COR-L47 (cell line): Measurements from ENCODE around the gene UTP4.
A peak's percentile ranks its signal among the peaks of the same experiment; 100 is the strongest.
"Not testable (repeated sequence)": the region's sequence is repeated elsewhere in the genome, so short reads cannot be mapped to it uniquely, and the experiment has no call there.

Experiments used
- DNase-seq: peaks from one replicate; lab custom pipeline; 2025; lab: John Stamatoyannopoulos, UW

UTP4 gene

DNA sequence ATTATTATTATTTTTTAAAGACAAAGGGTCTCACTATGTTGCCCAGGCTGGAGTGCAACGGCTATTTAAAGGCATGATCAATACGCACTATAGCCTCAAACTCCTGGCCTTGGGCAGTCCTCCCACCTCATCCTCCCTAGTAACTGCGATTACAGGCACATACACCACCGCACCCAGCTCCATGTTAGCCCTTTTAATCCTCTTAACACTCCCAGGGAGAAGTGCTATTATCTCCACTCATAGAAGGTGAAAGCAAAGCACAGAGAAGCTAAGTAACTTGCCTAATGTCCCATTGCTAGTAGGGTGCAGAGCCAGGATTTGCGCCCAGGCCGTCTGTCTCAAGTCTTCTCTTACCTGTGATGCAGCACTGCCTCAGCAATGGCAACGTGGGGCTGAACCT is 22.0 kb upstream of the UTP4 start:
- no peak for DNase-seq

DNA sequence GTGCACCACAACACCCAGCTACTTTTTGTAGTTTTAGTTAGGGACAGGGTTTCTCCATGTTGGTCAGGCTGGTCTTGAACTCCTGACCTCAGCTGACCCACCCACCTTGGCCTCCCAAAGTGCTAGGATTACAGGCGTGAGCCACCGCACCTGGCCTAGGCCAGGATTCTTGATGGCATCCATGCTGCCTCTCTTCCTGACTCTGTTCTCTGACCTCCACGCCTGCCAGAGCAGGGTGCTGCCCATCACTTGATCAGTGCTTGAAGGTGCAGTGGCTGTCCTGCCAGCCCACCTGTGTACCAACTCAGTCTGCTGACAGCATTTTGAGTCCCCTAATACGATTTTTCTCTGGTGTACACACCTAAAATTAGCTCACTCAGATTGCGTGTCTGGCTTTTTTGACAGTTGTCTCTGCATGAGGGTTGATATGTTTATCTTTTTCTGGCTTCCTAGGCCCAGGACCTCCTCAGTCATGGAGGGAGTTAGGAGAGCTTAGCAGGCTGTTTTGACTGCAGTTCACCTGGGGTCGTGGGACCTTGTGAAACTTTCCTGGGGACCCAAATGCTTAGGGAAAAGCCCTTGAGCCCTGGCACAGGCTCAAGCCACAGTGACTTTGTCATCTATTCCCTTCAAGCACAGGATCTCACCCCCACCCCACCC is 21.1 kb upstream of the UTP4 start:
- DNase-seq = no peak

DNA sequence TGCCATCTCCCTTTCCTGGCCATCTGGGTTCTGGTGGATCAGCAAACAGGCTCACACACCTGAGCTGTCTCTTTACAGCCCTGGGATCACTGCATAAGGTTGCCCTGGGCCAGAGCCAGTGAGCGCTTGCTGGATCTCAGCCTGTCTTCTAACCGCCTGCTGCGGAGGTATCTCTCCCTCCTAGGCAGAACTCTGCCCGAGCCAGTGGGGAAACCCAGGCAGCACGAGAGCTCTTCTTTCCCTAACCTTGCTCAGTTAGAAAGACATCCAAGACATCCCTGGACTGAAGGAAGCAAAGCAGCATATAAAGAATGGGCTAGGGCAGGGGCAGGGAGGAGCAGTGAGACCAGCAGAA is 20.6 kb upstream of the UTP4 start:
- DNase-seq = no peak

DNA sequence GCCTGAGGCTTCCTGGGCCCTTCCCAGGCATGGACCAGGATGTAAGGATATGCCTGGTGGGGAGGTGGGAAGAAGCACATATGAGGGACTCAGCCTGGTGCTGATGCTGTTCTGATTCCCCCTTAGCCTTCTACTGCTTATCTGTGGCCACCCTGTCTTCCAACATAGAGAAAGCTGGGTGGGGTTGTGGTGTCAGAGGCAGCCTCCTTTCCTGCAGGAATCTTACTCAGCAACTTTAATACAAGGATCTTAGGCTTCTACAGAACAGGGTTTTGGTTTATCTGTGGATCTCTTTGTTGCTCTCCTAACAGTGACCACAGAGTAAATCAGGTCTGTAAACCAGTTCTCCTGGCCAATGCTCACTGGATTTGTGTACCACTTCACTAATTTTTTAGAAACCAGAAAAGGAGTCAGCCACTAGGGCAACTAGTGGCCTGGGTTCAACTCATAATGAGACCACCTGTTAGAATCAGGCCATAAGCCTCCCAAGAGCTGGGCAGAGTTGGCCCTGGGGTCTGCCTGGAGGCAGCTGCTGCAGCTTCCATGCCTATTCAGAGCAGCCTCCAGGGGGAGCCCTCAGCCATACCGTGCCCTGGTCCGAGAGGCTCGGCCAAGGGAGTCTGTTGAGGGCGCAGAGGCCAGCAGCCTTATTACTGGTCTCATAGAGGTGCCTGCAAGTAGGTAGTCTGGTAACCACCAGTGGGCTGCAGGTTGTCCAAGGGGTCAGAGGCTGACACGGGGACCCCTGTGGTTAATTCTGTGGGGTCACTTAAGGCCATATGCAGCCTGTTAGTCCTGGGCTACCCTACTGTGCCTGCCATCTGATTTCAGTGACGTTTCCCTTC is 19.9 kb upstream of the UTP4 start:
- peak; percentile 25 for DNase-seq

DNA sequence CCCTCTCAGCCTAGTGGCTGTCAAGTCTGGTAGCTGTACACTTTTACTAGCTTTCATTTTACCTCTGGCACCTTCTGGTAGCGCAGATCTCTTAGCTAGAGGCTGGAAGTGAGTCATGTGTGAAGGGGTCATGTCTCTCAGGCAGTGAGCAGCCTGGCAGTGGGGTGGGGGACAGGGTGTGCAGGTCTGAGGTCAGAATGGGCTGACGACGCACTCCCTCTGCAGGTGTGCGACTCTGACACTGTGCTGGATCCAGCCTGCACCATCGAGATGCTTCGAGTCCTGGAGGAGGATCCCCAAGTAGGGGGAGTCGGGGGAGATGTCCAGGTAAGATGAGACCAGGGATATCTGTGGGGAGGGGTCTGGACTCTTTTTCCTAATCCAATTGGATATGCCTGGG is 19.2 kb upstream of the UTP4 start:
- DNase-seq = no peak

DNA sequence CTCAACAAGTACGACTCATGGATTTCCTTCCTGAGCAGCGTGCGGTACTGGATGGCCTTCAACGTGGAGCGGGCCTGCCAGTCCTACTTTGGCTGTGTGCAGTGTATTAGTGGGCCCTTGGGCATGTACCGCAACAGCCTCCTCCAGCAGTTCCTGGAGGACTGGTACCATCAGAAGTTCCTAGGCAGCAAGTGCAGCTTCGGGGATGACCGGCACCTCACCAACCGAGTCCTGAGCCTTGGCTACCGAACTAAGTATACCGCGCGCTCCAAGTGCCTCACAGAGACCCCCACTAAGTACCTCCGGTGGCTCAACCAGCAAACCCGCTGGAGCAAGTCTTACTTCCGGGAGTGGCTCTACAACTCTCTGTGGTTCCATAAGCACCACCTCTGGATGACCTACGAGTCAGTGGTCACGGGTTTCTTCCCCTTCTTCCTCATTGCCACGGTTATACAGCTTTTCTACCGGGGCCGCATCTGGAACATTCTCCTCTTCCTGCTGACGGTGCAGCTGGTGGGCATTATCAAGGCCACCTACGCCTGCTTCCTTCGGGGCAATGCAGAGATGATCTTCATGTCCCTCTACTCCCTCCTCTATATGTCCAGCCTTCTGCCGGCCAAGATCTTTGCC is 18.0 kb upstream of the UTP4 start:
- DNase-seq = no peak

DNA sequence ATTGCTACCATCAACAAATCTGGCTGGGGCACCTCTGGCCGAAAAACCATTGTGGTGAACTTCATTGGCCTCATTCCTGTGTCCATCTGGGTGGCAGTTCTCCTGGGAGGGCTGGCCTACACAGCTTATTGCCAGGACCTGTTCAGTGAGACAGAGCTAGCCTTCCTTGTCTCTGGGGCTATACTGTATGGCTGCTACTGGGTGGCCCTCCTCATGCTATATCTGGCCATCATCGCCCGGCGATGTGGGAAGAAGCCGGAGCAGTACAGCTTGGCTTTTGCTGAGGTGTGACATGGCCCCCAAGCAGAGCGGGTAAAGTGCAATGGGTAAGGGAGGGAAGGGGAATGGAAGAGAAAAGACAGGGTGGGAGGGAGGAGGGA is 17.5 kb upstream of the UTP4 start:
- DNase-seq = no peak

DNA sequence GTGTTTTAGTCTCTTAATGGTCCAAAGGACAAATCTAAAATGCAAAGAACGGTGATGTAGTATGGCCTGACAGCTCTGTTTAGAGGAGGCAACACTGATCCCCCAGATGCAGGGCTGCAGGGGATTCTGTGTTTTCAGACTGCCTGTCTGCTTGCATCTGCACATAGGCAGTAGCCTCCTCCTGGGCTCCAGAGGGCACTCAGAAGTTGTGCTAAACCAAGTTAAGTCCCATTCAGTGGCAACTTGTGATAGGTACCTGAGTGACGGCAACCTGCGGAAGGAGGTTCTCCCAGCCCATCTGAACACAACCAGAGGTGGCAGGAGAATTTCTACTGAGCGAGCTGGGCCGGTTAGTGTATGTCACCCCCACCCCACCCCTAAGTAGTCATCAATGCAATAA is 17.1 kb upstream of the UTP4 start:
- no peak for DNase-seq

DNA sequence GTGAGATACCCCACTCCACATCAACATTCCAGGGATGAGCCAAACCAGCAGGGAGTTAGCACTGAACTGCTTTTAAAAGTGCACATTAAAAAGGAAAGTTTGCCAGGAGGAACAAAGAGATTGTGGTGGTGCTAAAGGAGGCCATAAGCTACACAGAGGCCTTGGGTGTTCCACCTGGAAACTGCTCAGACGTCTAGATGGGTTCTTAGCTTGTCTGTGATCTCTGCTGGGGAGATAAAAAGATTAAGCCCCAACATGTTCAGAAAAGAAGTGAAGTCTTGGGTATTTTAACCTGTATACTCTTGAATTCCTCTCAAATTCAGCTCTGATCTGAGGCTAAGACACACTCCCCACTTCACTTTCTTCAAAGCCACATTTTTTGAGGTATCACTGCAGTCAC is 16.6 kb upstream of the UTP4 start:
- no peak for DNase-seq

DNA sequence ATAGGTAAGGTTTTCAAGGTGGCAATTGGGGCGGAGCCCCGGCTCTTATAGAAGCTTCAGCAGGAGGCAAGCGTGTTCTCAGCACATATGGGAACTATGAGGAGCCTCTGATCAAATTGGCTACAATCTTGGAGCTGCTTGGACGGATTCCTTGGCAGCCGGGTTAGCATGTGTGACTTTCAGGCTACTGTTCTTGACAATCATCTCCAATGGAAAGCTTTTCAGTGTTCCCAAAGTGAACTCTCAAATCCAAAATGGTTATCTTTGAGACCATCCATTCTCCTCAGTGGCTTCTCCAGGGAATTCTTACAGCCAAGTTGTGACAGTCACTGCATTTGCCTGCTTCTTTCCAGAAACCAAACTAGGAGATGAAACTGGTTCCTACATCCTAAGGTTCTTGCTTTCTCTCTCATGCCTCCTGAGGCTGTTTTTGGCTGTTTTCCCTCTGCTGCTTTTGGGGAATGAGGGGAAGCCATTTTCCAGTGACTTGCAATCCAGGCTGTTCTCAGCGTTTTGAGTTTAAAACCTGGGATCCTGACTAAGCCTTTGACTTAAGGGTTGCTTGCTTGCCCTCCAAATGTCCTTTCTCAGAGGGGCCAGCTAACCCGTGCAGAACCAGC is 16.1 kb upstream of the UTP4 start:
- no peak for DNase-seq

DNA sequence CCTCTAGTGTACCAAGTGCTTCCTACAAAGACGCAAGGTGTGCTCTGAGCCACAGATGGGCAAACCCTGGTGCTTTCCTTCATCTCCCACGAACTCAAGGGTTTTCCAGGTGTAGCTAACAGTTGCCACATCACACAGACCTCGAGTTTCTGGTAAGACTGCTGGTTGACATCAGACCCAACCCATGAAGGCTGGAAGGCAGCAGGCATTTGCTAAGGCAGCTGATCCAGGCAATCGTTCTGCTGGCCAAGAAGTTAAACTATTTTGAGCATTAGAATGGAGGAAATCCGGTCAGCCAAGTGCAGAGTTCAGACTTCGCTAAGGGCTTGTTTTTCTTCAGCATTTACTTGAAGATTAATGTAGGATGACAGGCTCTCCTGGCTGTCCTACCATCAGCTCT is 15.5 kb upstream of the UTP4 start:
- DNase-seq = no peak

DNA sequence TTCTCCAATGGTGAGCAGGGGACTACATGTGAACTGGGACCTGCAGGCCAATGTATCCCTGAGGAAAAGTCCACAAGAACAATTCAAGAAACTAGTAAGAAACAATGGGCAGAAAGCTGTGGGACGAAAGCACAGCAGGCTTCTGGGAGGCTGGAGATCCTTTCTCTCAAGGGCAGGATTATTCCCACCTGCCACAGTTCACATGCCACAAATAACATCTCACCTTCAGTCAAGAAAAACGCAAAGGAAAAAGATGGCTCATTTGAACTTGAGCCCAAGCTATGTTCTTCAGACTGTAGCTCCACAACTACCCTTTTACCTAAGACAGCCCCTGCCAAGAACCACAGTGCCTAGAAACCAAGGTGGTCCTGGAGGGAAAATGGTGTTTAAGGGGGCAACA is 14.0 kb upstream of the UTP4 start:
- DNase-seq = no peak

DNA sequence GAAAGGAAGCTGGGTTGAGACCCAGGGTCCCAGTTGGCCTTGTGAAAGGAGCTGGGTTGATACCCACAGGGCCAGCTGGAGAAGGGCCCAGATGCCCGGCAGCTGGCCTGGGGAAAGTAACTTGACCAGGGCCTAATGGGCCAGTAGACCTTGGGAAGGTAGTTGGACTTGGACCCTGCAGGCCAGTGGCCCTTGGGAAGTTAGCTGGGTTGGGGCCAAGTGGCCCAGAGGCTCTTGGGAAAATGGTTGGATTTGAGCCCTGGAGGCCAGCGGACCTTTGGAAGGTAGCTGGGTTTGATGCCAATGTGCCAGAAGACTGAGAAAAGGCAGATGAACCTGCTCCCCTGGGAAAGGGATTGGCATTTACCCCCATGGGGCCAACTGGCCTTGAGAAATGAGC is 13.5 kb upstream of the UTP4 start:
- no peak for DNase-seq

DNA sequence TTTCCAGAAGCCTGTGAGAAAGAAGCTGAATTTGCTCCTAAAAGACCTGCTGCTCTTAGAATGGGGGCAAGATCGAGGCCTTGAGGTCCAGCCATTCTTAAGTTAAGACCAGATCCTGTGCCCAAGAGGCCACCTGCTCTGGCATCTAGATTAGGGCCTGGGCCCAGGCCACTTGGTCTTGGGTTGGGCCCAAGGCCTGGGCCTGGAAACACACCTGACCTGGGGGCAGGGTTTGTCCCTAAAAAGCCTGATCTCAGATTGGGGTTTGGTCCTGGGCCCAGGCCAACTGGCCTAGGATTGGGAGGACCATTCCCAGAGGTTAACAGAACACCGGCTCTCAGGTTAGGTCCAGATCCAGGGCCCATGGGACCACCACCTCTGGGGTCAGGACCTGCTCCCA is 12.9 kb upstream of the UTP4 start:
- DNase-seq = no peak

DNA sequence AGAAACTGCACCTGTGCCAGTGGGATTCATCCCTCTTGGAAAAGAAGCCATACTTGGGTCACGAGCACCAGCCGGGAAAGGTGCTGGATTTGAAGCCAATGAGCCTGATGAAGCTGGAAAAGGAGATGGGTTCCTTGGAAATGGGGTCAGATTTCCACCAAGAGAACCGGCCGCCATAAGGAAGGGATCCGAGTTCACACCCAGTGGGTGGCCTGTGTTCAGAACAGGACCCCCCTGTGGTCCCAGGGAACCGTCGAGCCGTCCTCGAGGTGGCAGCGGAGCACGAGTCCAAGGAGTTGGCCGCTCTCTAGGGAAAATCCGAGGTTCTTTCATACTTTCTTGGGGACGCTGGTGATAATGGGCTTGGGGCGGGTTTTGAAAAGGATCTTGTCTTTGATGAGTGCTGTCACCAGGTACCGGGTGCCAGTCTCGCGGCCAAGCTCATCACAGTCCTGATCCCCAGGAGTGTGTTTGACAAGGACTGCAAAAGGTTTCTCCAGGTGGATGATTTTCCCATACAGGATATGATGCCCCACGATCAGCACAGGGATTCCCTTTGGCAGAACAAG is 12.3 kb upstream of the UTP4 start:
- DNase-seq = no peak

DNA sequence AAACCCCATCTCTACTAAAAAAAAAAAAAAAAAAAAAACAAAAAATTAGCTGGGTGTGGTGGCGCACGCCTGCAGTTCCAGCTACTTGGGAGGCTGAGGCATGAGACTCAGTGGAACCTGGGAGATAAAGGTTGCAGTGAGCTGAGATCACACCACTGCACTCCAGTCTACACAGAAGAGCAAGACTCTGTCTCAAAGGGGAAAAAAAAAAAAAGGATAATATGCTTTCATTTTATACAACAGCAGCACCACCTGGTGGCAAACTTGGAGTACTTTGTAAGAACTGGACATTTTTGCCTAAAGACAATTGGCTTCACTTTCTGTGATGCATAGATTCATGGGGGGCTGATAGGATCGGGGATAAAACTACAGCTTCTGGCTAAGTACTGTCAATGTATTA is 8.5 kb upstream of the UTP4 start:
- peak; percentile 63 for DNase-seq

DNA sequence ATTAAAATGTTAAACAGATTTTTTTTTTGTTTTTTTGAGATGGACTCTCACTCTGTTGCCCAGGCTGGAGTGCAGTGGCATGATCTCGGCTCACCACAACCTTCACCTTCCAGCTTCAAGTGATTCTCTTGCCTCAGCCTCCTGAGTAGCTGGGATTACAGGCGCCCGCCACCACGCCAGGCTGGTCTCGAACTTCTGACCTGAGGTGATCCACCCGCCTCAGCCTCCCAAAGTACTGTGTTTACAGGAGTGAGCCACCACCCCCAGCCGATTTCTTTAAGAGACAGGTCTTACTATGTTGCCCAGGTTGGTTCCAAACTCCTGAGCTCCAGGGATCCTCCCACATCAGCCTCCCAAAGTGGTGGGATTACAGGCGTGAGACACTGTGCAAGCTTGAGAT is 8.0 kb upstream of the UTP4 start:
- DNase-seq = not testable (repeated sequence)

DNA sequence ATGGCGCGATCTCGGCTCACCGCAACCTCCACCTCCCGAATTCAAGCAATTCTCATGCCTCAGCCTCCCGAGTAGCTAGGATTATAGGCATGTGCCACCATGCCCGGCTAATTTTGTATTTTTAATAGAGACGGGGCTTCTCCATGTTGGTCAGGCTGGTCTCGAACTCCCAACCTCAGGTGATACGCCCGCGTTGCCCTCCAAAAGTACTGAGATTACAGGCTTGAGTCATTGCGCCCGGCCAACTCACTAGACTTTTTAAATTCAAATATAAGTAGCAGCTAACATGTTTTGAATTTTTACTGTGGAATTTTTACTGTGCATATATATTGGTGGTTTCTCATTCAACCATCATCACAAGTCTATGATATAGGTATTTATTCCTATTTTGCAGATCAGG is 7.5 kb upstream of the UTP4 start:
- not testable (repeated sequence) for DNase-seq

DNA sequence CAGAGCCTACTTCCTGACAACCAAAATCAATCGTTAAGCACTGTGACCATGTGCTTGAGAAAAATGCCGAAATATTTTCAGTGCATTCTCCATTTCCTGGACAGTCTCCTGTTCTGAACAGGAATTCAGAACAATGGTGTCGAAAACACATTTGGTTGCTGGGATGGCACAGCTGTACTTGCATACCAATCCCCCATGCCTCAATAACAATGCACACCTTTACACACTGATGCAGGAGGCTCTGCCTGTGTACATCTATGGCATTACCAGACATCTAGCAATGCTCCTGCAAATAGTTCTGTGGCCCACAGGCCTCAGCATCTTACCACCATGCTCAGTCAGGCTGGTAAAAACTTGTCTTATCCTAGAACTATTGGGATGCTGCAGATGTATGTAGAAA is 6.2 kb upstream of the UTP4 start:
- DNase-seq = no peak

DNA sequence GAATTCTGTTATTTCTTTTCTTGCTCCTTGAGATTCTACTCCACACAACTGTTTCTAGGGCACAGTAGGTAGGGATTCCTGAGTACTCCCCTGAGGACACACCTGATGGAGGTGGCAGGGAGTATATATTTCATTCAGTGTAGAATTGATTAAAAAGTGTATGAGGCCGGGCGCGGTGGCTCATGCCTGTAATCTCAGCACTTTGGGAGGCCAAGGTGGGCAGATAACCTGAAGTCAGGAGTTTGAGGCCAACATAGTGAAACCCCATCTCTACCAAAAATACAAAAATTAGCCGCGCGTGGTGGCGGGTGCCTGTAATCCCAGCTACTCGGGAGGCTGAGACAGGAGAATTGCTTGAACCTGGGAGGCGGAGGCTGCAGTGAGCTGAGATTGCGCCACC is 5.6 kb upstream of the UTP4 start:
- DNase-seq = not testable (repeated sequence)

DNA sequence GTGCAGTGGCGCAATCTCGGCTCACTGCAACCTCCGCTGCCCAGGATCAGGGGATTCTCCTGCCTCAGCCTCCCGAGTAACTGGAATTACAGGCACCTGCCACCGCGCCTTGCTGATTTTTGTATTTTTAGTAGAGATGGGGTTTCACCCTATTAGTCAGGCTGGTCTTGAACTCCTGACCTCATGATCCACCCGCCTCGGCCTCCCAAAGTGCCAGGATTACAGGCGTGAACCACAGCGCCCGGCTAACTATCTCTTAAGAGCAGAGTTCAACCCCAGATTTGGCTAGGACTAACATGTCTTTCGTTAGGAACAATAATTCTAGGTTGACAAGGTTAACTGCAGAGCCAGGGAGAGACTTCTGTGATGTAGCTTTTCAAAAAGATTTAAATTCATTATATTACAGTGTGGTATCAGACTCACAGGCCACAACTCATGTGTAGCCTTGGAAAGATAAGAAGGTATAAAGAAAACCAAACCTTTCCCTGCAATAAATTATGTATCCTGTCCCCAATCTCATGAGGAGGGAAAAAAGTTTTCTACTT is 4.4 kb upstream of the UTP4 start:
- DNase-seq = no peak

DNA sequence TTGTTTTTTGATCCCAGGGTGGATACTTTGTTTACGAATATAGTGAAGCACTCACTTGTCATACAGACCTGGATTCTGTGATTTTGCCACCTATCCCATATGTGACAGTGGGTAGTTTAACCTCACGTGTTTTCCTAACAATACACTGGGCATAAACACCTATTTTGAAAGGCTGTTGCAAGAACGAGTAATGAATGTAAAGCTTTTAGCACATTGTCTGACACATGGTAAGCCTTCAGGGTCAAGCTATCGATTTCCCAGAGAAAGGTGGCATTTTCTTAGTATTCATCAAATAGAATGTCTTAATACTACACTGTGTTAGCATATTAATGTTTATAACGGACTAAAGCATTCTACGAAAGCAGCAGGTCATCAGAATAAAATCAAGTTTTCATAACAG is 2.0 kb upstream of the UTP4 start:
- DNase-seq = no peak
